Measurements from ENCODE around the gene DUSP1. TPM values are rescaled to one million over a fixed set of nuclear protein-coding genes. Genes with fewer than 3 reads are reported as not detected.
"Not testable (repeated sequence)": the region's sequence is repeated elsewhere in the genome, so short reads cannot be mapped to it uniquely, and the experiment has no call there.

DUSP1 gene
- total RNA-seq, 4 donors from 2014 or later, result 613 to 1,025 (median 690) TPM

DNA sequence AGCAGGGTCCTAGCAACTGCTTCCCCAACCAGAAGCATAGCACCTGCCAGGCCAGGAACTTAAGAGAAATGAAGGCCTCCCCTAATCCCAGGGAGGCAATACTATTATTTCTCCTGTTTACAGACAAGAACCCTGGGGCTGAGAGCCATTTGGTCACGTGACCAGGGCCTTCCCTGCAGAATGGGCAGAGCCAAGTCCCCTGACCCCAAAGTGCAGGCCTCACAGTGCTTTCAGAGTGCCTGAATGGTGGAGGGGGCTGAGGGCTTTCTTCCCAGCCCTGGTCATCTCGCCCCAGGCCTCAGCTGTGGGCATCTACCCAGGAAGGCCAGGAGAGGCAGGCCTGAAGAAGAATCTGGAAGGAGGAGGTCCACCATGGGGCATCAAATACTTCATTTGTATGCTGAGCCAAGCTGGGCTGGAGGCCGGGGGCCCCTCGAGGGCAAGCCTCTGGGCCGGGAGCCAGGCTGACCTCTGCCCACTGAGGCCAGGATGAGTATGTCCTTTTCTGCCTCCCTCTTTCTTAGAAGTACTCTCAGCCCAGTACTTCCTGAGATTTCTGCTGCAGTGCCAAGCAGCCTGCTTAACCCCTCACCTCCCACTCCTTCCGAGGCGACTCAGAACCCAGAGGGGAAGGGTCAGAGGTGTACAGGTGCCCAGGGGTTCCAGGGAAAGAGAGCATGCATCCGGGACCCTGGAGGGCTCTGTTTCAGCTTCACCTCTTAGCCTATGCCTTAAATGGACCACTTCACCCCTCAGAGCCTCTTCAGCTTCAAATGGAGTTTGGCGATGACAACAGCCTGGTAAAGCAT, 18.9 kb upstream of the DUSP1 start:
- H3K36me3 ChIP-seq, result no peaks in the 10 kb centered on the region
- H3K27ac ChIP-seq, result peak overlapping the region; percentile 51 to 76 (median 69)
- TF ChIP-seq, protein P1, sequence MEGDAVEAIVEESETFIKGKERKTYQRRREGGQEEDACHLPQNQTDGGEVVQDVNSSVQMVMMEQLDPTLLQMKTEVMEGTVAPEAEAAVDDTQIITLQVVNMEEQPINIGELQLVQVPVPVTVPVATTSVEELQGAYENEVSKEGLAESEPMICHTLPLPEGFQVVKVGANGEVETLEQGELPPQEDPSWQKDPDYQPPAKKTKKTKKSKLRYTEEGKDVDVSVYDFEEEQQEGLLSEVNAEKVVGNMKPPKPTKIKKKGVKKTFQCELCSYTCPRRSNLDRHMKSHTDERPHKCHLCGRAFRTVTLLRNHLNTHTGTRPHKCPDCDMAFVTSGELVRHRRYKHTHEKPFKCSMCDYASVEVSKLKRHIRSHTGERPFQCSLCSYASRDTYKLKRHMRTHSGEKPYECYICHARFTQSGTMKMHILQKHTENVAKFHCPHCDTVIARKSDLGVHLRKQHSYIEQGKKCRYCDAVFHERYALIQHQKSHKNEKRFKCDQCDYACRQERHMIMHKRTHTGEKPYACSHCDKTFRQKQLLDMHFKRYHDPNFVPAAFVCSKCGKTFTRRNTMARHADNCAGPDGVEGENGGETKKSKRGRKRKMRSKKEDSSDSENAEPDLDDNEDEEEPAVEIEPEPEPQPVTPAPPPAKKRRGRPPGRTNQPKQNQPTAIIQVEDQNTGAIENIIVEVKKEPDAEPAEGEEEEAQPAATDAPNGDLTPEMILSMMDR (IDR thresholded peaks at IDR 0.05), result no peak
- TF ChIP-seq POLR2A (IDR thresholded peaks at IDR 0.05), result no peak
- intact Hi-C loops (cut with DNase I), result no loop called here
- no peaks in the 10 kb centered on the region for H3K27me3 ChIP-seq
- H3K9me3 ChIP-seq, result no peaks in the 10 kb centered on the region
- WGBS, 2 donors, result 39 to 50% methylated on average over 7 to 9 of the region's 9 CpGs
- no peak overlapping the region for H3K4me3 ChIP-seq (replicated peaks in 1 of 3)
- DNase-seq, result peak; percentile 74 to 83
- peaks cover 11 to 39% of the 10 kb centered on the region in 2 donors for H3K4me1 ChIP-seq

DNA sequence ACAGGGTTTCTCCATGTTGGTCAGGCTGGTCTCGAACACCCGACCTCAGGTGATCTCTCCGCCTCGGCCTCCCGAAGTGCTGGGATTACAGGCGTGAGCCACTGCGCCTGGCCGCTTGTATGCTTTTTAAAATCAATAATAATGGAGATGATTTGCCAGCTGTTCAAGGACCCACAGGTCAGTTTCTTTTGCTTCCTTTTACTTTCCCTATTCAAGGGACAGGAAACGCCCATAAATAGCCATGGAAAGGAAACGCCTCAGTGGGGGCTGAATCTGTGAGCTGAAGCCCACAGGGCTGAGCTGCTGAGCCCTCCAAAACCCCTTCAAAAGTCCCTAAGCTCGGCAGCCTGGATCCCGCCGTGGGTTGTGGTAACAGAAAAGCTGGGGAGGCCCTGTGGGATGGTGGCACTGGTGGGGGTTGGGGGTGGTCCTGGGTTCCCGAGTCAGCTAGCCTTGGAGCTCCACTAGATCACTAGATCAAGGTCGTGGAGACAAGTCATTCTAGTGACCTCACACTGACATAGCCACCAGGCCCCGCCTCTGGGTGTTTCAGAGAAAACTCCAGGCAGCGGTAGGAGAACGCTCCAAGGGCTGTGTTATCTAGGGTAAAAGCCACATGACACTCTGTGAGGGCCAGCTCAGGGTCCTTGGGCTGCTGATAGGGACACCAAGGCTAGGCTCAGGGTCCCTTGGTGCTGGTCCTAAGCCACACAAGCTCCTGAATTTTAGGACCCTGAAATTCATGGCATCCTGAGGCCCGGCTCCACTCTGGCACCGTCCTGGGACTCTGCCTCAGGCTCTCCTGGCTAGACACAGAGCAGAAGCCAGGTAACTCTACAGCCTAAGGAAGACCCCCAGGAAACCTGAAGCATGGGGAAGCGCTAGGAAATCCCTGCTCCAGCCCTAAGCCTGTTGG, 18.0 kb upstream of the DUSP1 start:
- 63 to 72% methylated on average over 19 to 21 of the region's 21 CpGs for WGBS, 2 donors
- intact Hi-C loops (cut with DNase I), result no loop called here
- Histone ChIP-seq H3K27ac (peak overlapping the region; percentile 51 to 76 (median 69)), H3K4me3 (replicated peaks in 1 of 3) (no peak overlapping the region), H3K9me3 (no peaks in the 10 kb centered on the region), H3K36me3 (no peaks in the 10 kb centered on the region), H3K27me3 (no peaks in the 10 kb centered on the region), H3K4me1 (peaks cover 11 to 34% of the 10 kb centered on the region in 2 donors)
- DNase-seq, result peak; percentile 48 to 54
- TF ChIP-seq, protein P1 (IDR thresholded peaks at IDR 0.05), result no peak
- no peak for TF ChIP-seq POLR2A (IDR thresholded peaks at IDR 0.05)

DNA sequence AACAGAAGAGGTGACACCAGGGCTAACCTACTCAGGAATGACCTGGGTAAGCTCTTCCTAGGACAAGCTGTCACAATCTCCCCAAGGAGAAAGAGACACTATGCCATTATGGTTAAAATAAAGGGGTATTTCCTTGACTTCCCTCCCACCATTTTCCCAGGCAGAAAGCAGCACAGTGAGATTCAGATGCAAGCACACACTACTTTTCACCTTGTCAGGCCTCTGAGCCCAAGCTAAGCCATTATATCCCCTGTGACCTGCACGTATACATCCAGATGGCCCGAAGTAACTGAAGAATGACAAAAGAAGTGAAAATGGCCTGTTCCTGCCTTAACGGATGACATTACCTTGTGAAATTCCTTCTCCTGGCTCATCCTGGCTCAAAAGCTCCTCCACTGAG, 16.5 kb upstream of the DUSP1 start:
- H3K27ac ChIP-seq; H3K9me3 ChIP-seq; H3K36me3 ChIP-seq; H3K27me3 ChIP-seq; DNase-seq; H3K4me3 ChIP-seq (replicated peaks in 1 of 3); intact Hi-C loops (cut with DNase I): not testable (repeated sequence)
- H3K4me1 ChIP-seq, result peaks cover 11 to 34% of the 10 kb centered on the region in 2 donors
- WGBS, 2 donors, result 94 to 96% methylated on average over 3 of the region's 3 CpGs

DNA sequence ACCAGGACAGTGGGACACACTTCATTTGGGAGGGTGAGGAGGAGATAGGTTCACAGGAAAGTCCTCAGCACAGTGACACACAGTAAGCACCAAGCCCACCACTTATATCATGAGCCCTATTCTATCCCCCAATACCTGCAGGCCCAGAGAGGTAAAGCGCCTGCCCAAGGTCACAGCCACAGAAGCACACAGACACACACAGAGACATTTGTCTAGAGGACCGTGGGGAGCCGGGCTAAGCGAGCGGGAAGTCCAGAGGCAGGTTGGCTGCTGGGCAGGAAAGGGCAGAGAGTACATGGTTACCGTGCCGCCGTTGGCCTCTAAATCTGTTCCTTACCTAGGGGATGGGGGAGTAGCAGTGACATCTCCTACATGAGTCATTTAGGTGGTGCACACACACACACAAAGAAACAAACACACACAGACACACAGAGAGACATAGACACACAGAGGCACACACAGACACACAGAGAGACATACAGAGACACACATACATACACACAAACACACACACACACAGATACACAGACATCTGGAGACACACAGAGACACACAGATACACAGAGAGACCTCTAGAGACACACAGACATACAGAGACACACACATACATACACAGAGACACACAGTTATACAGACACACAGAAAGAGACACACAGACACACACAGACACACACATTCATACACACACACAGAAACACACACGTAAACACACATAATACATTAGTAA, 15.9 kb upstream of the DUSP1 start:
- no peak for DNase-seq
- intact Hi-C loops (cut with DNase I), result no loop called here
- WGBS, 2 donors, result 89 to 95% methylated on average over 9 of the region's 9 CpGs
- Histone ChIP-seq H3K27ac (no peak overlapping the region), H3K27me3 (no peaks in the 10 kb centered on the region), H3K36me3 (no peaks in the 10 kb centered on the region), H3K4me1 (peaks cover 11 to 34% of the 10 kb centered on the region in 2 donors), H3K9me3 (no peaks in the 10 kb centered on the region), H3K4me3 (replicated peaks in 1 of 3) (no peak overlapping the region)
- TF ChIP-seq, protein P1 (IDR thresholded peaks at IDR 0.05), result no peak

DNA sequence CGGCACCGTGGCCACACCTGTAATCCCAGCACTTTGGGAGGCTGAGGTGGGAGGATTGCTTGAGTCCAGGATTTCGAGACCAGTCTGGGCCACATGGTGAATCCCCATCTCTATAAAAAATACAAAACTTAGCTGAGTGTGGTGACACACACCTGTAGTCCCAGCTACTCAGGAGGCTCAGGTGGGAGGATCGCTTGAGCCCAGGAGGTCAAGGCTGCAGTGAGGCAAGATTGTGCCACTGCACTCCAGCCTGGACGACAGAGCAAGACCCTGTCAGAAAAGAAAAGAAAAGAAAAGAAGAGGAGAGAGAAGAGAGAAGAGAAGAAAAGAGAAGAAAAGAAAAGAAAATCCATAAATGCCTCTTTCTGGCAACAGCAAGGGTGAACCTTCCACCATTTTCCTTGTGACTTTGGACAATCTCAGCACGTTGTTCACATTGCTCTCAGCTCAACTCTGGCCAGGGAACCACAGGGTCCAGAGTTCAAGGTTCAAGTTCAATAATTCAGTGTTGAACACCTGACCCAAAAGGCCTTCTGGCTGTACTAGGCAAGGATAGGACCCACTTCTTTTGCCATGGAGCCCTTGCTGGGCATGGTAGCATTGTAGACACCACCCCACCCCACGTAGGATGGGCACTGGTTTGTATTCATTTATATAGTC, 14.6 kb upstream of the DUSP1 start:
- Histone ChIP-seq H3K27me3 (no peaks in the 10 kb centered on the region), H3K27ac (no peak overlapping the region), H3K4me1 (peaks cover 9 to 25% of the 10 kb centered on the region in 2 donors), H3K9me3 (no peaks in the 10 kb centered on the region), H3K4me3 (replicated peaks in 1 of 3) (no peak overlapping the region), H3K36me3 (no peaks in the 10 kb centered on the region)
- intact Hi-C loops (cut with DNase I), result no loop called here
- TF ChIP-seq, protein P1 (IDR thresholded peaks at IDR 0.05), result no peak
- no peak for TF ChIP-seq POLR2A (IDR thresholded peaks at IDR 0.05)
- no peak for DNase-seq
- 84 to 91% methylated on average over 7 of the region's 7 CpGs for WGBS, 2 donors

DNA sequence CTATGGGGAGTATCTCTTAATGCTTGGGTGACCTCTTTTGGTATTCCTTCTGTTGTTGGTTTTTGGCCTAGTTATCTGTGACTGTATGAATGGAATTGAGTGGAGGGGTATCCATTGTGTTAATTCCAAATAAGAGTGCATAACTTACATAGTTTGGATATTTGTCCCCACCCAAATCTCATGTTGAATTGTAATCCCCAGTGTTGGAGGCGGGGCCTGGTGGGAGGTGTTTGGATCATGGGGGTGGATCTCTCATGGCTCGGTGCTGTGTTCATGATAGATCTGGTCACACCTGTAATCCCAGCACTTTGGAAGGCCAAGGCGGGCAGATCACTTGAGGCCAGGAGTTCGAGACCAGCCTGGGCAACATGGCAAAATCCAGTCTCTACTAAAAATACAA, 13.2 kb upstream of the DUSP1 start:
- H3K4me1 ChIP-seq, result peaks cover 0 to 11% of the 10 kb centered on the region in 2 donors
- H3K4me3 ChIP-seq (replicated peaks in 1 of 3); H3K27me3 ChIP-seq; H3K27ac ChIP-seq; DNase-seq; H3K36me3 ChIP-seq; intact Hi-C loops (cut with DNase I); H3K9me3 ChIP-seq: not testable (repeated sequence)
- WGBS, 2 donors, result 89 to 98% methylated on average over 4 of the region's 4 CpGs

DNA sequence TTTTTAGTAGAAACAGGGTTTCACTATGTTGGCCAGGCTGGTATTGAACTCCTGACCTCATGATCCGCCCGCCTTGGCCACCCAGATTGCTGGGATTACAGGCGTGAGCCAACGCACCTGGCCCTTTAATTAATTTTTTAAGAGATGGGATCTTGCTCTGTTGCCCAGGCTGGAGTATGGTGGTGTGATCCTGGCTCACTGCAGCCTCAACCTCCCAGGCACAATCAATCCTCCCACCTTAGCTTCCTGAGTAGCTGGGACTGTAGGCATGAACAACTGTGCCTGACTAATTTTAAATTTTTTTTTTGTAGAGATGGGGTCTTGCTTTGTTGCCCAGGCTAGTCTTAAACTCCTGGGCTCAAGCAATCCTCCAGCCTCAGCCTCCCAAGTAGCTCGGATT, 12.3 kb upstream of the DUSP1 start:
- H3K27ac ChIP-seq; H3K27me3 ChIP-seq; H3K4me3 ChIP-seq (replicated peaks in 1 of 3); intact Hi-C loops (cut with DNase I); H3K9me3 ChIP-seq; H3K4me1 ChIP-seq; H3K36me3 ChIP-seq; DNase-seq: not testable (repeated sequence)
- 96 to 98% methylated on average over 5 of the region's 5 CpGs for WGBS, 2 donors

Data from thyroid gland (tissue), 4 donors.